Large intestine (tissue), 3 donors: ENCODE data around the gene CRYBG3. TPM values are rescaled to one million over a fixed set of nuclear protein-coding genes. Genes with fewer than 3 reads are reported as not detected.

Experiments
- DNase-seq, 2 donors: peaks; one replicate each; pipeline versions ENCODE4 v3.0.0 to v3.0.0-alpha.2; 2013
- H3K27ac ChIP-seq: one replicate; pipeline ENCODE4 v1.5.1; 2013; ENCODE audit warnings: low read length
- H3K27me3 ChIP-seq: 2 replicates; pipeline ENCODE4 v1.6.1; 2013; ENCODE audit warnings: low read length; ENCODE audit not compliant: control insufficient read depth, insufficient read depth
- H3K36me3 ChIP-seq: 2 replicates; pipeline ENCODE4 v1.6.1; 2013; ENCODE audit warnings: low read length; ENCODE audit not compliant: control insufficient read depth, insufficient read depth
- H3K4me1 ChIP-seq: one replicate; pipeline ENCODE4 v1.6.1; 2013; ENCODE audit warnings: low read length; ENCODE audit not compliant: control insufficient read depth, insufficient read depth
- H3K4me3 ChIP-seq: one replicate; pipeline ENCODE4 v1.5.1; 2013; ENCODE audit warnings: low read length
- H3K9me3 ChIP-seq: one replicate; pipeline ENCODE4 v1.6.1; 2013; ENCODE audit warnings: mild to moderate bottlenecking, low read depth, low read length, moderate library complexity; ENCODE audit not compliant: control insufficient read depth
- WGBS: methylation state at CpG from one replicate; pipeline ENCODE4 v1.1.5; 2013; ENCODE audit warnings: low lambda C conversion rate; ENCODE audit not compliant: insufficient coverage; 5-methylcytosine and 5-hydroxymethylcytosine counted together
- polyA plus RNA-seq: library from polyadenylated mRNA; unstranded; fragments of 120-200 nt; gene quantifications from one replicate; pipeline ENCODE4 v1.2.1, GENCODE V29; 2013

Gene CRYBG3
- polyA plus RNA-seq, 1 donor, result 8.9 TPM

DNA sequence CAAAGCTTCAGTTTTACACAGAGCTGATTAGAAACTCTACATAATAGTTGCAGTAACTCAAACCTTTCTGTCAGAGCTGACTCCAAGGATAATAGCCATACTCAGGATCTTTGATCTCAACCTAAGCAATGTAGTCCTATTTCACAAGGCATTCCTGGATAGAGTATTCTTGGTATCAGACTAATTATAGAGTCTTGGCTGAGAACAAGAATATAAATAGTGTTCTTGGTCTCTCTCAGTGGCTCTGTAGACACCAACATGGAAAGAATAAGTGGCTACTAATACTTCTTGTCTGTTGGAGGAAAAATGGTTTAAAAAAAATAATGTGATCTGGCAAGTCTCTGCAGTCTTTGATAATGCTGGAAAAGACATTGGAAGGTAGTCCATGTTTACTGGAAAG lies 94.8 kb downstream of the CRYBG3 start:
- Histone ChIP-seq H3K27me3 (no peaks in the 10 kb centered on the region), H3K4me3 (no peak overlapping the region), H3K36me3 (peaks cover 22% of the 10 kb centered on the region), H3K27ac (no peak overlapping the region), H3K9me3 (no peaks in the 10 kb centered on the region), H3K4me1 (no peaks in the 10 kb centered on the region)
- DNase-seq, result no peak

DNA sequence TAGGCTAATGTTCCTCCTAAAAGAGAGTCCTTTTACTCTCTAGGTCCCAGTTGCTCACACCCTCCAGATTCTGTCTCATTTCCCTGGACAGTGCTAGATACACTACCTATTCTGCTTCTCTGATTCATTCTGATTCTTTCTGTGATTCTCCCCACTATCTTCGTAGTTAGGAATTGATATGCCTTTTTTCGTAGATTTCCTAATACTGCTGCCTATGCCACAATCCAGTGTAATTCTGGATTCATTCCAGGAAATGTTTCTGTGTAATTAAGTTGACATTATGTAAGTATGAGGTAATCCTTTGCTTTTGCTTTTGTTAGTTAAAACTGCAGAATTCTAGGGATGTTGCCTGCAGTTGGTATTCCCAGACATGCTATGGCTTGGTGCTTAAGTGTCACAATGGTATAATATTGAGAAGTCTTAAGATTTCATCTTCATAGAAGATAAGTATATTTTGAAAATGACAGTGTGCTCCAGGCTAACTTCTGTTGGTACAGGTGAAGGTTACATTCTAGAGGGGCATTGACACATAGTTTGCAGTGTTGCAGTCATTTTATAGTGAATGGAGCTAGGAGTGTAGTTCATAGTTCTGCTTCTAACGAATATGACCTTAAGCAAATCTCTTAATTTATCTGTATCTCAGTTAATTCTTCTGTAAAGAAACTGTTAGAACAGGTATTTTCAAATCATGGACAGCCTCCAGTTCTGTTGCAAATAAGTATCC lies 96.2 kb downstream of the CRYBG3 start:
- Histone ChIP-seq H3K36me3 (peaks cover 22% of the 10 kb centered on the region), H3K4me3 (no peak overlapping the region), H3K9me3 (no peaks in the 10 kb centered on the region), H3K27me3 (no peaks in the 10 kb centered on the region), H3K27ac (no peak overlapping the region), H3K4me1 (no peaks in the 10 kb centered on the region)
- DNase-seq, result no peak
- WGBS, result no CpG with 5 or more reads among the region's 3 CpGs

DNA sequence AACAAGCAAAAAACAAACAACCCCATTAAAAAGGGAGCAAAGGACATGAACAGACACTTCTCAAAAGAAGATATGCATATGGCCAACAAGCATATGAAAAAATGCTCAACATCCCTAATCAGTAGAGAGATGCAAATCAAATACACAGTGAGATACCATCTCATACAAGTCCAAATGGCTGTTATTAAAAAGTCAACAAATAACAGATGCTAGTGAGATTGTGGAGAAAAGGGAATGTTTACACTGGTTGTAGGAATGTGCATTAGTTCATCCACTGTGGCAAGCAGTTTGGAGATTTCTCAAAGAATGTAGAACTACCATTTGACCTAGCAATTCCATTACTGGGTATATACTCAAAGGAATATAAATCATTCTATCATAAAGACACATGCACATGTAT lies 105.9 kb downstream of the CRYBG3 start:
- Histone ChIP-seq H3K36me3 (peaks cover 7% of the 10 kb centered on the region), H3K4me3 (no peak overlapping the region)
- DNase-seq, result no peak

DNA sequence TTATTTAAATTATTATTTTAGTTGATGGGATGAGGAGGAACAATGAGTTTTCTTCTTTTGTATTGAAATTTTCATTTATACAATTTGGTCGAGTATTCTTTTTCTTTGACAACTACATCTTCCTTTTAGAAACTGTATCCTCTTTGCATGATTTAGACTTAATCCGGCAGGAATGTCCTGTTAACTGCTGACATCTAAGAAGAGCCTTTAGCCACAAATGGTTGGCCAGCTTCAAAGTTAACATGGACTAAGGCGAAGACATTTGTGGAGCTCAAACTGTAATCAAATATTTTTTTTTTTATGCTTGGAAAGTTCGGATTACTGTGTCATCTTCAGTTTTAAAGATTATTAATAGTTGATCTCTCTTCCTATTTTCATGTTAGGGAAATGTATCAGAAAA lies 107.2 kb downstream of the CRYBG3 start:
- no peak overlapping the region for H3K4me3 ChIP-seq
- no peak for DNase-seq
- no peaks in the 10 kb centered on the region for H3K9me3 ChIP-seq
- H3K27ac ChIP-seq, result no peak overlapping the region
- 100% methylated on average over 1 of the region's 4 CpGs for WGBS
- no peaks in the 10 kb centered on the region for H3K4me1 ChIP-seq
- H3K36me3 ChIP-seq, result peaks cover 9% of the 10 kb centered on the region
- H3K27me3 ChIP-seq, result no peaks in the 10 kb centered on the region

More for the DNA sequence above, 105.9 kb downstream of the CRYBG3 start:
- Histone ChIP-seq H3K27me3 (no peaks in the 10 kb centered on the region), H3K9me3 (no peaks in the 10 kb centered on the region), H3K4me1 (no peaks in the 10 kb centered on the region), H3K27ac (no peak overlapping the region)

DNA sequence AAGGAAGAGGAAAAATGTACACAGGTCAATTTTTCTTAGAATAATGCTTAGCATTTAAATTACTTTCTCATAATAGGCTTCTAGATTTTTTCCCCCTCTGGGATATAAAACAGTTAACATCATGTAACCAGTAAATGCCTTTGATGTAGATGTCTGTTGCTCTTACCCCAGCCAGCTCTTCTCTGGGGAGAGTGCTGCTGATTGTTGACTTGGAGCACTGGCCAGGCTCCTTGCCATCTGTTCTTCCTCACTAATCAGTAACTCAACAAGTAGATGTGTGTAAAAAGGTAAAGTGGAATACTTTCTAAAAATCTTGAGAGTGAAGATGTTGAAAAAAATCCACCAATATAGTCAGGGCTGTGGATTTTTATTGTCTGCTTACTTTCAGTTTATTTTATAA lies 108.2 kb downstream of the CRYBG3 start:
- Histone ChIP-seq H3K36me3 (peaks cover 9% of the 10 kb centered on the region), H3K4me1 (no peaks in the 10 kb centered on the region), H3K27me3 (no peaks in the 10 kb centered on the region), H3K9me3 (no peaks in the 10 kb centered on the region), H3K27ac (no peak overlapping the region), H3K4me3 (no peak overlapping the region)
- DNase-seq, result no peak

DNA sequence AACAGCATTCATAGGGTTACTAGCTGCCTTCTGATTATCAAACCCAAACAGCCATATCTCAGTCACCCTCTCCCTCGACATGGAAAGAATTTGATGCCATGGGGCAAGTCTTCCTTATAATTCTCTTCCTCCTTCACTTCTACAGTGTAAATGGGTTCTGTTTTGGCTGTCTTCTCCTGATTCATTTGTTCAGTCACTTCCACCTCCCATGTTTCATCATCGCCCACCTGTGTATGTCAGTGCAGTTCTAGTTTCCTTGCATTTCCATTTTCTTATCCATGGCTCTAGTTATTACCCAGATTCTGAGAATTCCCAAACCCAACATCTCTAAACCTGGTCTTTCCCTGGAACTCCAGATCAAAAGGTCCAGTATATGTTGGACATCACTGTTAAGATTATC lies 109.4 kb downstream of the CRYBG3 start:
- WGBS, result no CpG with 5 or more reads among the region's 2 CpGs
- no peaks in the 10 kb centered on the region for H3K4me1 ChIP-seq
- H3K36me3 ChIP-seq, result peaks cover 20% of the 10 kb centered on the region
- no peaks in the 10 kb centered on the region for H3K27me3 ChIP-seq
- no peak overlapping the region for H3K27ac ChIP-seq
- no peak for DNase-seq
- no peak overlapping the region for H3K4me3 ChIP-seq
- H3K9me3 ChIP-seq, result no peaks in the 10 kb centered on the region

DNA sequence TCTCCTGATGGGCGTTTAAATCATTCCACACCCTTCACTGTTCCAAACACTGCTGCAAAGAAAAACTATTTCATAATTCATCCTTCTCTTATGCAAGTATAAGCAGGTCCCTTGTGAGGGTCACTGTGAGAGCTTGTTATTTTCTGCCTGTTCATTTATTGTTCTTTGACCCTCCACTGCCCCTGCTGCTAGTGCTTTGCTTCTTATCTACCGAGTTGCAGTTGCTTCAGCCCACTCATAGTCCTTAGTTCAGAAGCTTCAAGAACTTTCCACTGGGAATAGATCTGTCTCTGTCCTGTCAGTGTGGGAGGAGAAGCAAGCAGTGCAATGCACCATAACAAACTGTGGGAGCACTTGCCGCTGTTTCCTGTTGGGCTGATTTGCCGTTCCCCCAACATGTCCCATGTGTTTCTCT lies 110.6 kb downstream of the CRYBG3 start:
- peaks cover 26% of the 10 kb centered on the region for H3K36me3 ChIP-seq
- no peak overlapping the region for H3K4me3 ChIP-seq
- 22% methylated on average over 1 of the region's 4 CpGs for WGBS
- no peaks in the 10 kb centered on the region for H3K27me3 ChIP-seq
- DNase-seq, result peak in 1 of 2 donors; percentile 13
- H3K9me3 ChIP-seq, result no peaks in the 10 kb centered on the region
- H3K4me1 ChIP-seq, result no peaks in the 10 kb centered on the region
- H3K27ac ChIP-seq, result no peak overlapping the region

DNA sequence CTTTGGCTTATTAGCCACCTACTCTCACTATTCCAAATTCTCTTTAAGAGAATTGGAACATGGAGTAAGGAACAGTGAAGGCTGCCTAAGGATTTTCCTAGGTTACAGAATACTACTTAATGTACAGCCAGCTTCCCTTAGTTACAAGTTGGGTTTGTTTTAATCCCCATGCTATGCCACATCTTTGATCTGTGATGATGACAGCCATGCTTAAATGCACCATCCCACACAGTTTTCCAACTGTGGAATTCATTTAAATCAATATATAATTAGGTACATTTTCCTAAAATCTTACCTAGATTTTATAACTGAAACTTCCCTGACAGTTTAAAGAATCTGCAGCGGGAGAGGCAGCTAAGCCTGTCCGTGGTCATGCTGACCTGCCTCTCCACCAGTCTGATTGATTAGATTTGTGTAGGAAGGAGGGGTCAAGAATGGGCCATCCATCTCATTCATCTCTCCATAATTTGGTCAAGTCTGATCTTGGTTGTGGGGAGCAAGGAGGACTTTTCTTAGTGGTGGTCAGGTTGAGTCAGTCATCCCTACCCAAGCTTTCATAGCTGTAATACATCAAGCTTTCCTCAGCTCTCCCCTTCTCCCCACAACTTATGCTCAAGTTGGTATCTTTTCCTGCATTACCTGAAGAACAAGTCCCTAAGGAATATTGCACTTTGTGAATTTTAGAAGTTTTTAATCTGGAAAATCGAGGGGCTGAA lies 113.3 kb downstream of the CRYBG3 start:
- no peak for DNase-seq
- WGBS, result 80% methylated on average over 1 of the region's 3 CpGs
- peaks cover 28% of the 10 kb centered on the region for H3K36me3 ChIP-seq

DNA sequence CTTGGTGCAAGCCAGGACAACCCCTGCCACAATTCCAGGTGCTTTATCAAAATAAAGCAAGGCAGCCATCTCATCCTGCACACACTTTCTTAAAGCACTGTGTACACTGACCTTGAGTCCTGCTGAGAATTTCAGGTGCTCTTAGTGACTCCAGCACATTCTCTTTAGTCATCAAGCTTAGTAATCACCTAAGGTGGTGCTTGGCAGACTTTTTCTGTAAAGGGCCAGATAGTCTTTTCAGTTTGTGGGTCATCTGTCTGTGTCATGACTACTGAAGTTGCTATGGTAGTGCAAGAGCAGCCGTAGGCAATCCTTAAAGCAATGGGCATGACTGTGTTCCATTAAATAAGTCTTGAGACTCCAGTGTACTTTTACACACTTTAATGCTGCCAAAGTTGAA lies 114.0 kb downstream of the CRYBG3 start:
- no CpG with 5 or more reads among the region's 1 CpG for WGBS
- Histone ChIP-seq H3K4me1 (no peaks in the 10 kb centered on the region), H3K27me3 (no peaks in the 10 kb centered on the region), H3K9me3 (no peaks in the 10 kb centered on the region), H3K36me3 (peaks cover 26% of the 10 kb centered on the region), H3K4me3 (no peak overlapping the region), H3K27ac (no peak overlapping the region)
- no peak for DNase-seq

More for the DNA sequence above, 113.3 kb downstream of the CRYBG3 start:
- no peaks in the 10 kb centered on the region for H3K4me1 ChIP-seq
- H3K27me3 ChIP-seq, result no peaks in the 10 kb centered on the region
- H3K27ac ChIP-seq, result no peak overlapping the region
- no peak overlapping the region for H3K4me3 ChIP-seq
- no peaks in the 10 kb centered on the region for H3K9me3 ChIP-seq

DNA sequence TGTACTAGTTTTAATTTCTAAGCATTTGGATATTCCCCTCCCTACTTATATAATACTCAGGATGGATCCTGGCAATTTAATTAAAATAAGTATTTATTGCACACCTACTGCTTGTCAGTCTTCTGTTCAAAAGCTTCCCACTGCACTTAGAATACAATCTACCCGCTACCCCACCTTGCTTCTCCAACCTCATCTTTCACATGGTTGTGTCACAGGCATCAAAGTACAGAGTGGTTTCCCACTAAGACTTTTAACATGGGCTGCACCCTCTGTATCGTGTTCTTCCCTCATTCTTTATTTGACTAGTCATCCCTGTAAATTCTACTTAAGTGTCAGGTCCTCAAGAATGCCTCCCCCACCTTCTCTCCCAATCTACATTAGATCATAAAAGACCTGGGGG lies 115.4 kb downstream of the CRYBG3 start:
- 100% methylated on average over 2 of the region's 2 CpGs for WGBS
- Histone ChIP-seq H3K27ac (no peak overlapping the region), H3K36me3 (peaks cover 26% of the 10 kb centered on the region), H3K4me3 (no peak overlapping the region), H3K4me1 (no peaks in the 10 kb centered on the region), H3K27me3 (no peaks in the 10 kb centered on the region), H3K9me3 (no peaks in the 10 kb centered on the region)
- no peak for DNase-seq

DNA sequence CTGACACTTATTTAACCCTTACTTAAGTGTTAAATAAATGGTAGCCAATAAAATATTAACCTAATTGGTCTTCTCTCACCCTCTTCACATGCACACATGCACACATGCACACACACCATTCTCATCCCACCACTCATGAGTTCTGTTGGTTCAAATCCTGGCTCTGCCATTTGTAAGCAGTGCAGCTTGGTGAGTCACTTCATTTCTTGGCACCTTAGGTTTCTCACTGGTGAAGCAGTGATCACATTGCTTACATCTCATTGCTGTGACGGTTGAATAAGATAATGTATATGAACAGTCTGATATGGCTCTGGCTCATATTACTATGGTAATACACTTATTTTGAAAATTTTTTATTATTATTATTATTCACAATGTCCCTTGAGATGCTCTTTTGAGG lies 116.6 kb downstream of the CRYBG3 start:
- no peaks in the 10 kb centered on the region for H3K27me3 ChIP-seq
- no peaks in the 10 kb centered on the region for H3K4me1 ChIP-seq
- no peaks in the 10 kb centered on the region for H3K9me3 ChIP-seq
- no CpG with 5 or more reads among the region's 1 CpG for WGBS
- peaks cover 31% of the 10 kb centered on the region for H3K36me3 ChIP-seq
- no peak for DNase-seq
- H3K4me3 ChIP-seq, result no peak overlapping the region
- no peak overlapping the region for H3K27ac ChIP-seq
